Bronchial epithelial cell (primary cell): ENCODE results near the gene NOPCHAP1. TPM values are rescaled to one million over a fixed set of nuclear protein-coding genes. Genes with fewer than 3 reads are reported as not detected.
"Not testable (repeated sequence)": the region's sequence is repeated elsewhere in the genome, so short reads cannot be mapped to it uniquely, and the experiment has no call there.

Source experiments
- DNase-seq: peaks from one replicate; pipeline ENCODE4 v3.0.0-alpha.2; 2010; ENCODE audit warnings: low read depth
- FAIRE-seq: peaks from 2 replicates; lab custom pipeline; 2011; peaks lifted over from hg19 to GRCh38; lab: Jason Lieb, UNC
- H3K27me3 ChIP-seq: 2 replicates; pipeline ENCODE4 v1.5.1; 2011; ENCODE audit warnings: low read length; ENCODE audit not compliant: control insufficient read depth, insufficient read depth
- H3K36me3 ChIP-seq: 2 replicates; pipeline ENCODE4 v1.5.1; 2011; ENCODE audit warnings: low read length; ENCODE audit not compliant: control insufficient read depth, insufficient read depth
- H3K4me3 ChIP-seq: 2 replicates; pipeline ENCODE4 v1.5.1; 2011; ENCODE audit warnings: mild to moderate bottlenecking, low read depth, low read length, control low read depth
- total RNA-seq: library from RNA; depleted of rRNA; stranded (reverse); fragments of >200 nt; gene quantifications from 2 replicates; pipeline ENCODE4 v1.2.1, GENCODE V29; 2014
- TF ChIP-seq, protein P1 (sequence below): IDR thresholded peaks from 2 replicates; pipeline ENCODE4 v1.5.1; 2011; ENCODE audit warnings: mild to moderate bottlenecking, moderate library complexity, low read length, control low read depth, inconsistent platforms; ENCODE audit not compliant: insufficient read depth, severe bottlenecking

Gene NOPCHAP1
- total RNA-seq, 1 donor from 2014 or later = 4.5 TPM

DNA sequence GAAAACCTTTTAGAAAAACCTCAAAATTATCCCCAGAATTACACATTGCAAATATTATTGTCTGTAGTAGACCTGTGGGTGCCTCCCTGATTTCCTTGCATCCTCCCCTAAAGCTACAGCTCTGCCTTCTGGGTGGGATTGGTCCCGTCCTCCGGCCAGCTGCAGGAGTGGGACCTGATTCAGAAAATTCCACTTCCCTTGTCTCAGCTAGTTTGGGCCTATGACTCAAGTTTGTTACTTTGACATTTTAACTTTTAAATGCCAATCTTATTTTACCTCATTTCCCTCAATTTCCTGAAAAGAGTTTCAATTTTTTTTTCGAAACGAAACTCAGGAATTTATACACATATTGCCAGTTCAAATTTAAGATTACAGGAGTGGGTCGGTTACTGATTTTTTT lies 14.8 kb upstream of the NOPCHAP1 start:
- no peaks in the 10 kb centered on the region for H3K27me3 ChIP-seq
- no peak overlapping the region for H3K4me3 ChIP-seq
- DNase-seq (no peak), FAIRE-seq (no peak)
- TF ChIP-seq, protein P1, sequence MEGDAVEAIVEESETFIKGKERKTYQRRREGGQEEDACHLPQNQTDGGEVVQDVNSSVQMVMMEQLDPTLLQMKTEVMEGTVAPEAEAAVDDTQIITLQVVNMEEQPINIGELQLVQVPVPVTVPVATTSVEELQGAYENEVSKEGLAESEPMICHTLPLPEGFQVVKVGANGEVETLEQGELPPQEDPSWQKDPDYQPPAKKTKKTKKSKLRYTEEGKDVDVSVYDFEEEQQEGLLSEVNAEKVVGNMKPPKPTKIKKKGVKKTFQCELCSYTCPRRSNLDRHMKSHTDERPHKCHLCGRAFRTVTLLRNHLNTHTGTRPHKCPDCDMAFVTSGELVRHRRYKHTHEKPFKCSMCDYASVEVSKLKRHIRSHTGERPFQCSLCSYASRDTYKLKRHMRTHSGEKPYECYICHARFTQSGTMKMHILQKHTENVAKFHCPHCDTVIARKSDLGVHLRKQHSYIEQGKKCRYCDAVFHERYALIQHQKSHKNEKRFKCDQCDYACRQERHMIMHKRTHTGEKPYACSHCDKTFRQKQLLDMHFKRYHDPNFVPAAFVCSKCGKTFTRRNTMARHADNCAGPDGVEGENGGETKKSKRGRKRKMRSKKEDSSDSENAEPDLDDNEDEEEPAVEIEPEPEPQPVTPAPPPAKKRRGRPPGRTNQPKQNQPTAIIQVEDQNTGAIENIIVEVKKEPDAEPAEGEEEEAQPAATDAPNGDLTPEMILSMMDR = no peak
- H3K36me3 ChIP-seq = no peaks in the 10 kb centered on the region

DNA sequence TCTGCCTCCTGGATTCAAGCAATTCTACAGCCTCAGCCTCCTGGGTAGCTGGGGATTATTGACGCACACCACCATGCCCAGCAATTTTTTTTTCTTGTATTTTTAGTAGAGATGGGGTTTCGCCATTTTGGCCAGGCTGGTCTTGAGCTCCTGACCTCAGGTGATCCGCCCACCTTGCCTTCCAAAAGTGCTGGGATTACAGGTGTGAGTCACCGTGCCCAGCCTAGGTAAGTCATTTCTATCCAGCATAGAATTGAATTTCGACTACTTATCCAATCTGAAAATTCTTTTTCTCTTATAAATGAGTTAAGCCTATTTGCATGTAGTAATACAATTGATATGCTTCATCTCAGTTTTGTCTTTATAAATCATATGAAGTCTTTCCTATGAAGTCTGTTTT lies 12.9 kb upstream of the NOPCHAP1 start:
- FAIRE-seq (no peak), DNase-seq (no peak)
- H3K4me3 ChIP-seq = no peak overlapping the region
- TF ChIP-seq, protein P1 = no peak
- H3K36me3 ChIP-seq = no peaks in the 10 kb centered on the region
- no peaks in the 10 kb centered on the region for H3K27me3 ChIP-seq

DNA sequence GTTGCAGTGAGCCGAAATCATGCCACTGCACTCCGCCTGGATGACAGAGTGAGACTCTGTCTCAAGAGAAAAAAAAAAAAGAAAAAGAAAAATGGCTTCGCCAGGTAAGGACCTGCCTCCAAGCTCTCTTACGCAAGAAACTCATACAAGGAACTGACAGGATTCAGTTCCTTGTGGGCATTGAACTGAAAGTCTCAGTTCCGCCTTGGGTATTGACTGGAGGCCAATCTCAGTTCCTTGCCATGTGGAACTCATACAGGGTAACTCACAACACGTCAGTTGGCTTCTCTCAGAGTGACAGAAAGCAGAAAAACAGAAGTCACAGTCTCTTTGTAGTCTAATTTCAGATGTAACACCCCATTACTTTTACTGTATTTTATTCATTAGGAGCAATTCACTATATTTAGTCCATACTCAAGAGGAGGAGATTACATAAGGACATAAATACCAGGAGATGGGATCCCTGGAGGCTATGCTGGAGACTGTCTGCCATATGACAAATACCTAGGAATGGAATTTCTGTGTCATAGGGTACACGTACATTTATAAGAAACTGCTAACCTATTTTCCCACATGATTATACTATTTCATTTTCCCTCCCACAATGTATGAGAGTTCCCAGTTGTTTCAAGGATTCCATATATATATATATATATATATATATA lies 11.4 kb upstream of the NOPCHAP1 start:
- Histone ChIP-seq H3K36me3 (no peaks in the 10 kb centered on the region), H3K27me3 (no peaks in the 10 kb centered on the region), H3K4me3 (no peak overlapping the region)
- DNase-seq = peak; percentile 85
- no peak for FAIRE-seq
- TF ChIP-seq, protein P1 = no peak

DNA sequence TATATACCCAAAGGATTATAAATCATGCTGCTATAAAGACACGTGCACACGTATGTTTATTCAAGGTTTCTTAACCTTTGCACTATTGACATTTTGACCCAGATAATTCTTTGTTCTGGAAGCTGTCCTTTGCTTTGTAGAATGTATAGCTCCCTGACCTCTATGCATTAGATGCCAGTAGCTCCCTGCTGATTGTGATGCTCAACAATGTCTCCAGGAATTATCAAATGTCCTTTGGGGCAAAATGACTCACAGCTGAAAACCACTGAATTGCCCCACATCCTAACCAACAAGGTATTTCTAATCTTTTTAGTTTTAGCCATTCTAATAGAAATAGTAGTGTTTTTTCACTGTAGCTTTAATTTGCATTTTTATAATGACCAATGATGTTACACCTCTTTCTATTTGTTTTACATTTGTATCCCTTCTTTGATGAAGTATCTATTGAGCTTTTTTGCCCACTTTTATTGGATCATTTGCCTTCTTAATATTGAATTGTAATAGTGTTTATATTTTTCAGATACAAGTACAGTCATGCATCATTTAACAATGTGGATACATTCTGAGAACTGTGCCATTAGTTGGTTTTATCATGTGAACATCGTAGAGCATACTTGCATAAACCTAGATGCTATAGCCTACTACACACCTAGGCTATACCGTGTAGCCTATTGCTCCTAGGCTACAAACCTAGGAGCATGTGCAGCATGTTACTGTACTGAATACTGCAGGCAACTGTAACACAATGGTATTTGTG lies 10.4 kb upstream of the NOPCHAP1 start:
- FAIRE-seq (no peak), DNase-seq (peak; percentile 84)
- Histone ChIP-seq H3K27me3 (no peaks in the 10 kb centered on the region), H3K4me3 (no peak overlapping the region), H3K36me3 (no peaks in the 10 kb centered on the region)
- TF ChIP-seq, protein P1 = no peak

DNA sequence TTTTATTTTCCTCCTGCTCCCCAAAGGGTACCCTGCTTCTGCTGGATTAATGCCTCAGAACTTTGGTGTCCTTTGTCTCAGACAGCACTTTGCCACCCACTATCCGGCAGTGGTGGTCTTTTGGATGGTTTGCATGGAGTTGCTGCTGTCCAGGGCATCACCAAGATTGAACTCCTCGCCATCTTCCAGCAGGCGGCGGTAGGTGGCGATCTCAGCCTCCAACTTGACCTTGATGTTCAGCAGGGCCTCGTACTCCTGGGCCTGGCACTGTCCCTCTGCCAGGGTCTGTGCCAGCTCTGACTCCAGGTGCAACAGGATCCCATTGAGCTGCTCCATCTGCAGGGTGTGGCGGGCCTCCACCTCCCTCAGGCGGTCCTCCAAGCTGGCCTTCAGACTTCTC lies 9.4 kb upstream of the NOPCHAP1 start:
- no peak for FAIRE-seq
- no peak overlapping the region for H3K4me3 ChIP-seq
- no peaks in the 10 kb centered on the region for H3K36me3 ChIP-seq
- TF ChIP-seq, protein P1 = no peak
- no peak for DNase-seq
- H3K27me3 ChIP-seq = no peaks in the 10 kb centered on the region

DNA sequence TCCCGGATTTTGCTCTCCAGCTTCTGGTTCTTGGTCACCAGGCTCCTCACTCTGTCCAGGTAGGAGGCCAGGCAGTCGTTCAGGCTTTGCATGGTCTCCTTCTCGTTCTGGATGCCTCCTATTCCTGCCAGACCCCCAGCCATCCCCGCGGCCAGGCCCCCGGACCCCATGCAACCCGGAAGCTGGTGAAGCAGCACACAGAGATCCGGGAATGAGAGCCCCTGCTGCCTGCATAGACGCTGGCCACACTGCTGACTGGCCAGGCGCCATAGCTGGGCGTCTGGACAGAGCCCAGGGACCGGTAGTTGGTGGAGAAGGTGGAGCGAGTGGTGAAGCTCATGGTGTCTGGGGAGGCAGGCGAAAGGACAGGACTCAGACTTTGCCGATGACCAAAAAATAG lies 8.4 kb upstream of the NOPCHAP1 start:
- not testable (repeated sequence) for H3K36me3 ChIP-seq, DNase-seq, FAIRE-seq, H3K4me3 ChIP-seq, H3K27me3 ChIP-seq
